ENCODE measurements around the gene SPTB.

GRCh38 chr14:64899958-64900357 lies 20.3 kb upstream of the SPTB start:
- TF ChIP-seq ZNF274 (IDR thresholded peaks at IDR 0.05; ENCODE audit: low read depth, low read length) (no peak), YY1 (IDR thresholded peaks at IDR 0.05; ENCODE audit: insufficient read depth, insufficient read length) (no peak)

Measured in NT2/D1 (cell line).